Natural killer cell treated with Interleukin-12 subunit alpha and Interleukin-12 subunit beta and Interleukin-15 and Interleukin-18, amount 100 ng/mL, for 72 hours (primary cell): ENCODE results near the gene RUSF1. TPM values are rescaled to one million over a fixed set of nuclear protein-coding genes. Genes with fewer than 3 reads are reported as not detected.

Experiments
- ATAC-seq, 2 donors: fragments of 150-1000 bp; cut with Tn5 transposase in 1 of 2; sonication (Bioruptor Pico), chemical (Tn5 transposase) in 1 of 2; 2 replicates each; pipeline ENCODE4 v1.10.0; 2021
- DNase-seq: peaks from one replicate; pipeline ENCODE4 v3.0.0; 2022; ENCODE audit warnings: low spot score
- H3K27ac Mint-ChIP-seq, 2 donors: 1 replicate in 1 of 2; 2 replicates in 1 of 2; pipeline ENCODE4 v1.8.0; 2022; ENCODE audit warnings: mixed read lengths in 2 of 2, mild to moderate bottlenecking in 1 of 2, moderate library complexity in 1 of 2
- H3K27me3 Mint-ChIP-seq, 2 donors: 1 replicate in 1 of 2; 2 replicates in 1 of 2; pipeline ENCODE4 v1.8.0; 2022; ENCODE audit warnings: mixed read lengths in 2 of 2
- H3K36me3 Mint-ChIP-seq: one replicate; pipeline ENCODE4 v1.8.0; 2022; ENCODE audit warnings: mixed read lengths
- H3K4me1 Mint-ChIP-seq, 2 donors: 1 replicate in 1 of 2; 2 replicates in 1 of 2; pipeline ENCODE4 v1.8.0; 2022; ENCODE audit warnings: low read depth in 2 of 2, mixed read lengths in 2 of 2, mild to moderate bottlenecking in 1 of 2
- H3K4me3 Mint-ChIP-seq: one replicate; pipeline ENCODE4 v1.8.0; 2022; ENCODE audit warnings: mixed read lengths
- H3K9me3 Mint-ChIP-seq: 2 replicates; pipeline ENCODE4 v1.8.0; 2022; ENCODE audit warnings: mixed read lengths
- total RNA-seq, 2 donors: library from RNA; stranded (reverse); gene quantifications; one replicate each; pipeline ENCODE4 v1.2.3, GENCODE V29; 2022

Gene RUSF1
- total RNA-seq, 2 donors from 2014 or later, result 42.1 to 48.5 TPM

DNA sequence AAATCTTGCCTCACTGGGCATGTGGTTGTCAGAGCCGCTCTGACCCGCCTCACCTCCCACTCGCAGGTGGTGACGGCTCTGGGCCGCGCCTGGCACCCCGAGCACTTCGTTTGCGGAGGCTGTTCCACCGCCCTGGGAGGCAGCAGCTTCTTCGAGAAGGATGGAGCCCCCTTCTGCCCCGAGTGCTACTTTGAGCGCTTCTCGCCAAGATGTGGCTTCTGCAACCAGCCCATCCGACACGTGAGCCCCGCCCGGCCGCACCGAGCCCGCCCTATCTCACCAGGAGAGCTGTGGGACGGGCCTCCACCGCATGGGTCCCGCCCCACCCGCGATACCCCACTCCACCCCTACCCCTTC, 32.3 kb downstream of the RUSF1 start:
- Mint-ChIP-seq H3K9me3 (no peaks in the 10 kb centered on the region), H3K4me1 (peaks cover 24 to 28% of the 10 kb centered on the region in 2 donors), H3K27me3 (peaks cover 0 to 5% of the 10 kb centered on the region in 2 donors), H3K4me3 (peak overlapping the region; percentile 78), H3K36me3 (no peaks in the 10 kb centered on the region), H3K27ac (no peak overlapping the region)
- DNase-seq, result no peak
- no peak for ATAC-seq

DNA sequence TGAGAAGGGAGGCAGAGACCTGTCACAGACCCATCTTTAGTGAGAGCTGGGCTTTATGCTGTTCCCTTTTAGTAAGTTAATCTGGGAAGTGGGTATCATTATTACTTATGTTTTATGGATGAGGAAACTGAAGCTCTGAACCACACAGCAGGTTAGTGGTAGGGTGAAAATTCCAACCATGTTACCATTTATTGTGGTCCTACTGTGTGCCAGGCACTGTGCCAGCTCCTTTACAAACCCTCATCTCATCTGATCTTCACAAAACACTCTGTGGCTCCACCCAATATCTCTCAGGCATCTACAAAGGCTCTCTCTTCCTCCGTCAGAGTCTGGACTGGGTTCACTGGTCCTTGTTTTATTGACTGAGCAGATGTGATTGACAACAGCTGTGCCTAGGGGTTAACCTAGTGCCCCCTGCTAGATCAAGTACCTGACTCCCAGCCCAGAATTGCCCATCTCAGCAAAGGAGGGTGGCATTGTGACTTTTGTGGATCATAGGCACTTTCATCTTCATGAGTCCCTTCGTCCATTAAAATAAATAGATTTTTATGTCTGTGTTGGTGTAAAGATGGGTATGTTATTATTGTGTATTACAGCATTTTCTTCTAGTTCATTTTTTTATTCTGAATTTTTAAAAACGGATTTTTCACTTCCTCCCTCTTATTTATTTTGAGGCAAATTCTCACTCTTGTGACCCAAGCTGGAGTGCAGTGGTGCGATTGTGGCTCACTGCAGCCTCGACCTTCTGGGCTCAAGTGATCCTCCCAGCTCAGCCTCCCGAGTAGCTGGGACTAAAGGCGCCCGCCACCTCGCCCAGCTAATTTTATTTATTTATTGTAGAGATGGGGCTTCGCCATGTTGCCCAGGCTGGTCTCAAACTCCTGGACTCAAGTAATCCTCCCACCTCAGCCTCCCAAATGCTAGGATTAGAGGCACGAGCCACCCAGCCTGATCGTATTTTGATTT, 33.1 kb downstream of the RUSF1 start:
- no peak for ATAC-seq
- Mint-ChIP-seq H3K36me3 (no peaks in the 10 kb centered on the region), H3K9me3 (no peaks in the 10 kb centered on the region), H3K27me3 (peaks cover 0 to 5% of the 10 kb centered on the region in 2 donors), H3K27ac (no peak overlapping the region), H3K4me1 (peaks cover 24 to 28% of the 10 kb centered on the region in 2 donors), H3K4me3 (peak overlapping the region; percentile 25)
- DNase-seq, result no peak

DNA sequence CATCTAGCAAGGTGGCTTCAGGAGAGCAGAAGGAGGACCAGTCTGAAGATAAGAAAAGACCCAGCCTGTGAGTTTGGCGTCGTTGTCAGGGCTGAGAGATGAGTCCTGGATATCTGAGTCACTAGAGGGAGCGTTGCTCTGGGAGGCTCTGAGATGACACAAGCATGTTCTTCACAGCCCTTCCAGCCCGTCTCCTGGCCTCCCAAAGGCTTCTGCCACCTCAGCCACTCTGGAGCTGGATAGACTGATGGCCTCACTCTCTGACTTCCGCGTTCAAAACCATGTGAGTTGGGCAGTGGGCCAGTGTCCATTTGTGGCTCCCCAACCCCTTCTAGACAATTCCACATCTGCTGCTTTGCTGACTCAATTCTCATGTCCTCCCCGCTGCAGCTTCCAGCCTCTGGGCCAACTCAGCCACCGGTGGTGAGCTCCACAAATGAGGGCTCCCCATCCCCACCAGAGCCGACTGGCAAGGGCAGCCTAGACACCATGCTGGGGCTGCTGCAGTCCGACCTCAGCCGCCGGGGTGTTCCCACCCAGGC, 33.9 kb downstream of the RUSF1 start:
- Mint-ChIP-seq H3K27me3 (peaks cover 0 to 5% of the 10 kb centered on the region in 2 donors), H3K27ac (no peak overlapping the region), H3K4me1 (peaks cover 24 to 28% of the 10 kb centered on the region in 2 donors), H3K9me3 (no peaks in the 10 kb centered on the region), H3K4me3 (no peak overlapping the region), H3K36me3 (no peaks in the 10 kb centered on the region)
- ATAC-seq (no peak), DNase-seq (no peak)

DNA sequence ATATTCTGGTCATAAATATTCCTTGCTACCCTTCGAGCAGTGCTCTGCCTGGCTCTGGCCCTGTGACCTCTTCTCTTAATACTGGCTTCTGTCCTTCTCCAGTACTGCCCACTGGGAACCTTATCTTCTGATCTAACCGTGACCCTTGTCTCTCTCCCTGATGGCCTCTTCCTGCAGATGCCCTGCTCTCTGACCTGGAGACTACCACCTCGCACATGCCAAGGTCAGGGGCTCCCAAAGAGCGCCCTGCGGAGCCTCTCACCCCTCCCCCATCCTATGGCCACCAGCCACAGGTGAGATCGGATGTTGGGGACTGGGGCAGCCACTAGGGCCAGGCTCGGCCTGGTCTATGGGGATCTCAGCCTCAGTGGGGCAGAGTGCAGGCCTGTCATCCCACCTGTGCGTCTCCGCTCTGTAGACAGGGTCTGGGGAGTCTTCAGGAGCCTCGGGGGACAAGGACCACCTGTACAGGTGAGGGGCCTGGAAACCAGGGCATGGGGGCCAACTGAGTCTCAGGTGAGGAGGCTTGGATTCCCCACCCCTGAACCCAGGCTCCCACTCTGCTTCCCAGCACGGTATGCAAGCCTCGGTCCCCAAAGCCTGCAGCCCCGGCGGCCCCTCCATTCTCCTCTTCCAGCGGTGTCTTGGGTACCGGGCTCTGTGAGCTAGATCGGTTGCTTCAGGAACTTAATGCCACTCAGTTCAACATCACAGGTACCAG, 34.8 kb downstream of the RUSF1 start:
- DNase-seq, result no peak
- no peaks in the 10 kb centered on the region for H3K36me3 Mint-ChIP-seq
- peaks cover 0 to 5% of the 10 kb centered on the region in 2 donors for H3K27me3 Mint-ChIP-seq
- no peak for ATAC-seq
- no peak overlapping the region for H3K27ac Mint-ChIP-seq
- H3K9me3 Mint-ChIP-seq, result no peaks in the 10 kb centered on the region
- peak overlapping the region; percentile 39 for H3K4me3 Mint-ChIP-seq
- peaks cover 24 to 28% of the 10 kb centered on the region in 2 donors for H3K4me1 Mint-ChIP-seq

DNA sequence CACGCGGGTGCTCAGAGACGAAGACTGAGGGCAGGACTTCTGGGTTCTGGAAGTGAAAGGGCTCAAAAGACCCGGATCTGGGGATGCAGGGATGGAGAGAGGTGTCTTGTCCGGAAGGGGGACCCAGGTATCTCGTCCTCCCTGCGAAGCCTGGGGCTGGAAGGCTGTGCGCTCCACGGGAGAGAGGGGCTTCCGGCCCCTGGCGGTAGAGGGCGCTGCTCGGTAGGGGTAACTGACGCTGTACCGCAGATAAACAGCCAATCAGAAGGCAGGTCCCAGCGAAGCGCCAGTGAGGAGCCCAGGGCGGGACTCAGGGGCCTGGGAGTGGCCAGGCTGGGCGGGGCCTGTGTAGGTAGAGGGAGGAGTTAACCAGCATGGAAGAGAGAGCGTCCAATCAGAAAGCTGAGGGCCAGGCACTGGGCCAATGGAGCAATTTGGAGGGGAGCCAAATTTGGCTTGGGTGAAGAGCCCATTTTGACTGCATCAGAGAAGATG, 35.4 kb downstream of the RUSF1 start:
- ATAC-seq (peak in 1 of 2 donors; percentile 48), DNase-seq (no peak)
- Mint-ChIP-seq H3K36me3 (no peaks in the 10 kb centered on the region), H3K4me1 (peaks cover 20 to 23% of the 10 kb centered on the region in 2 donors), H3K9me3 (no peaks in the 10 kb centered on the region), H3K27ac (peak overlapping the region in 1 of 2 donors; percentile 58), H3K4me3 (peak overlapping the region; percentile 63), H3K27me3 (peaks cover 0 to 5% of the 10 kb centered on the region in 2 donors)

DNA sequence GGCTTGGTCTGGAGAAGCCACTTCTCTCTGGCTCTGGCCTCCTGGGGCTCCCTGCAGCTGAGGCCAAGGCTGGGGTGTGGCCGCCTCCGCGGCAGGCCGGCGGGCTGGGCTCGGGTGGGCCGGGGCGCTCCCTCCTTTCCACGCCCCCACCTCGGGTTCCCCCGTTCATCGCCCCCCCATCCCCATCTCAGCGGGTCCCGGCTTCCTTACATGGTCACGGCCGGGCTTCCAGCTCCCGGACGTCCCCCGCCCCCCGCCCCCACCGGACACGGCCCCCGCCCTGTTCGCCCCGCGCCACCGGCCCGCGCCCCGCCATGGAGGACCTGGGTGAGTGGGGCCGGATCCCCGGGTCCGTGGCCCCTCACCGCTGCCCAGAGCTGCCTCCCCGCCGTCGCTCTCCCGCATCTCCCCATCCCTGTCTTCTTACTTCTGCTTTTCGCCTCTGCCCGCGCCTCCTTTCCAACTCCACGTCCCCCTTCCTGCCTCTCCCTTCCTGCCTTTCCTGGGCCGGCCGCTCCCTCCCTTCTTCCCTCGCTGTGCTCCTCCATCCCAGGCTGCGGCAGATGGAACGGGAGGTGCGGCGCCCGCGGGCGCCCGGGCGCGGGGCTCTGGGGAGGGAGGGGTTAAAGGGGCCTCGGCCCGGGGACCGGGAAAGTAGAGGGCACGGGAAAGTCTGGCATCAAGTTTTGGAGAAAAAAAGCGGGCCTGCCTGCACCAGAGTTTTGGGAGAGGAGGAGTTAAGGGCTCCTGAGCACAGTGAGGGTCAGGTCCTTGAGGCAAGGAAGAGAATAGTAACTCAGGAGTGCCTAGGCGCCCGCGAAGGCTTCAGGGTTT, 36.1 kb downstream of the RUSF1 start, which contains the start of gene TGFB1I1:
TGFB1I1 (plus strand) TSS at position 278 of the 834 bp plus-strand sequence; CDS start at position 315, 37 bp downstream.
- no peaks in the 10 kb centered on the region for H3K9me3 Mint-ChIP-seq
- H3K27ac Mint-ChIP-seq, result peak within 1 kb of the TSS in 1 of 2 donors; percentile 58
- peaks cover 0 to 5% of the 10 kb centered on the region in 2 donors for H3K27me3 Mint-ChIP-seq
- H3K4me3 Mint-ChIP-seq, result peak within 1 kb of the TSS; percentile 63
- ATAC-seq (no peak), DNase-seq (no peak)
- peaks cover 22 to 23% of the 10 kb centered on the region in 2 donors for H3K4me1 Mint-ChIP-seq
- no peaks in the 10 kb centered on the region for H3K36me3 Mint-ChIP-seq

DNA sequence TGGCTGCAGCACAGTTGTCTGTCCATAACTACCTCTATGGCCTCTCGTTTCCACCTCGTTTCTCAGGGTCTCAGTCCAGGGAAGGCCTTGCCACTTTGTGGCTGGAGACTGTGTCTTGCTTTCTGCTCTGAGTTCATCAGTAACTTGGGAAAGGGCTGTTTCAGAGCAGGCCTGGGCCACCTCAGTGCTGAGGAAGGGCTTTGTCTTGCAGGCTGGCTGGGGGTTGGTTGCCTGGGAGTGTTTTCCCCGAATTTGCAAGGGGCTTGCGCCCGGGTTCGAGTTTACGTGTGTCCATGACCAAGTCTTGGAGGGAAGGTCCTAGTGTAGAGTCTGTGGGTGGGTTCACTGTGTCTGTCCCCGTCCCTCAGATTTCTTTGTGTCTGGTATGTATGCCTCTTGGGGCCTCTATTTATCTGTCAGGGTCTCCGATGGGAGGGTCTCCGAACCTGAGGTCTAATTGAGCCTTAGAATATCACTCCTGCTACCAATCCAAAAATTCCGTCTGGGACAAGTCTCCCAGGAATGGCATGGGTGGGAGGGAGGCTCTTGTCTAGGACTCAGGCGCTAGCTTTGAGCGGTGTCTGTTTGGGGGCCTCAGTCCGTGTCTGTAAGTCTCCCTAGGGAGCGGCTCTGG, 36.8 kb downstream of the RUSF1 start:
- peaks cover 22 to 25% of the 10 kb centered on the region in 2 donors for H3K4me1 Mint-ChIP-seq
- H3K27ac Mint-ChIP-seq, result no peak overlapping the region
- DNase-seq, result no peak
- no peak for ATAC-seq
- no peak overlapping the region for H3K4me3 Mint-ChIP-seq
- H3K9me3 Mint-ChIP-seq, result no peaks in the 10 kb centered on the region
- peaks cover 0 to 5% of the 10 kb centered on the region in 2 donors for H3K27me3 Mint-ChIP-seq
- H3K36me3 Mint-ChIP-seq, result no peaks in the 10 kb centered on the region

DNA sequence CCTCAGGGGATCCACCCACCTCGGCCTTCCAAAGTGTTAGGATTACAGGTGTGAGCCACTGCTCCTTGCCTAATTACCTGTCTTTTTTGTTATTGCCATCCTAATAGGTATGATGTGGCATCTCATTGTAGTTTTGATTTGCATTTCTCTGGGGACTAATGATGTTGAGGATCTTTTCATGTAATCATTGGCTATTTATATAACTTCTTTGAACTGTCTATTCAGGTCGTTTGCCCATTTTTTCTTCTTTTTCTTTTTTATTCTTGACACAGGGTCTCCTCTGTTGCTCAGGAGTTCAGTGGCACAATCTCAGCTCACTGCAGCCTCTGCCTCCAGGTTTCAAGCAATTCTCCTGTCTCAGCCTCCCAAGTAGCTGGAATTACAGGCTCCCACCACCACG, 37.6 kb downstream of the RUSF1 start:
- Mint-ChIP-seq H3K4me3 (no peak overlapping the region), H3K36me3 (no peaks in the 10 kb centered on the region), H3K9me3 (no peaks in the 10 kb centered on the region), H3K27ac (no peak overlapping the region), H3K27me3 (peaks cover 0 to 5% of the 10 kb centered on the region in 2 donors), H3K4me1 (peaks cover 18 to 20% of the 10 kb centered on the region in 2 donors)
- DNase-seq (peak; percentile 18), ATAC-seq (no peak)

DNA sequence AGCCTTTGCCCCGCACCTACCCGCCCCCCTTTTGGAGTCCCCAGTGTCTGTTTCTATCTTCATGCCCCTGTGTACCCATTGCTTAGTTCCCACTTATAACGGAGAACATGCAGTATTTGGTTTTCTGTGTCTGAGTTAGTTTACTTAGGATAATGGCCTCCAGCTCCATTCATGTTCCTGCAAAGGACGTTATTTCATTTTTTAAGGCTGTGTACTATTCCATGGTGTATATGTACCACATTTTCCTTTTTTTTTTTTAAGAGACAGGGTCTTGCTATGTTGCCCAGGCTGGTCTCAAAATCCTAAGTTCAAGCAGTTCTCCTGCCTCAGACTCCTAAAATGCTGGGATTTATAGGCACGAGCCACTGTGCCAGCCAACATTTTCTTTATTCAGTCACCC, 40.3 kb downstream of the RUSF1 start:
- no peak overlapping the region for H3K4me3 Mint-ChIP-seq
- peaks cover 16 to 18% of the 10 kb centered on the region in 2 donors for H3K4me1 Mint-ChIP-seq
- DNase-seq, result no peak
- no peaks in the 10 kb centered on the region for H3K36me3 Mint-ChIP-seq
- ATAC-seq, result no peak
- no peak overlapping the region for H3K27ac Mint-ChIP-seq
- no peaks in the 10 kb centered on the region for H3K9me3 Mint-ChIP-seq
- peaks cover 0 to 5% of the 10 kb centered on the region in 2 donors for H3K27me3 Mint-ChIP-seq

DNA sequence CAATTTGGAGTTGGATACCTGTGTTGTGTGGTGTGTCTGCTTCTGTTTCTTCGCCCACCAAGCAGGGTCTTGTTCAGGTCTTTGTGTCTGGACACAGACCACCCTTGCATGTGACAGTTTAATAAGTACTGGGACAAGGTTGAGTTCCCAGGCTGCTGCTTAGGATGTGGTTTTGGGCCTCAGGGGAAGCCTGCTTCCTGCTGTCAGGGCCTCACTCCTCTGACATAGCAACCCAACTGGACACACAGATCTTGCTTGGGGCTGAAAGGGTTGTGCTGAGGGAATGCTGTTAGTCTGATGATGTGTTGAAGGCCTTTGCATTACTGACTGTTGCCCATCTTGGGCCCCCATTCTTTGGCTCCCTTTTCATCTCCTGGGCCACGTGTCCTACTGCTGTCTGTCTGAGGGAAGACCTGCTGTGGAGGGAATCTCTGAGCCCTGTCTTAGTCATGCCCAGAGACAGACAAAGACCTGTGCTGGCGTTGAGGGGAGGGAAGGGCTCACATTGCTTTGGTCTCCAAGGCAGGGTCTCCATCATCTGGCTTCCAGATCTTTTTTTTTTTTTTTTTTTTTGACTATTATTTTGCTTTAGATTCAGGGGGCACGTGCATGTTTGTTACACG, 40.9 kb downstream of the RUSF1 start:
- Mint-ChIP-seq H3K27ac (no peak overlapping the region), H3K4me3 (no peak overlapping the region), H3K27me3 (peaks cover 0 to under 1% of the 10 kb centered on the region in 2 donors), H3K4me1 (peaks cover 10 to 13% of the 10 kb centered on the region in 2 donors), H3K36me3 (no peaks in the 10 kb centered on the region), H3K9me3 (no peaks in the 10 kb centered on the region)
- peak in 1 of 2 donors; percentile 50 for ATAC-seq
- DNase-seq, result peak; percentile 55

DNA sequence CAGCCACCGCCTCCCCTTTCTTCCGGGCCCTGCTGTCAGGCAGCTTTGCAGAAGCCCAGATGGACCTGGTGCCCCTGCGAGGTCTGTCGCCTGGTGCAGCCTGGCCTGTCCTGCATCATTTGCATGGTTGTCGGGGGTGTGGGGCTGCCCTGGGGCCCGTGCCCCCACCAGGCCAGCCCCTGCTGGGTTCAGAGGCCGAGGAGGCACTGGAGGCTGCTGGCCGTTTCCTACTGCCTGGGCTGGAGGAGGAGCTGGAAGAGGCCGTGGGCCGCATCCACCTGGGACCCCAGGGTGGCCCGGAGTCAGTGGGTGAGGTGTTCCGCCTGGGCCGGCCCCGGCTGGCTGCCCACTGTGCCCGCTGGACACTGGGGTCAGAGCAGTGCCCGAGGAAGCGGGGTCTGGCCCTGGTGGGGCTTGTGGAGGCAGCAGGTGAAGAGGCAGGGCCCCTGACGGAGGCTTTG, 41.8 kb downstream of the RUSF1 start:
- peaks cover 9 to 13% of the 10 kb centered on the region in 2 donors for H3K4me1 Mint-ChIP-seq
- no peak overlapping the region for H3K4me3 Mint-ChIP-seq
- DNase-seq, result peak; percentile 59
- H3K27ac Mint-ChIP-seq, result no peak overlapping the region
- peak in 1 of 2 donors; percentile 8 for ATAC-seq
- no peaks in the 10 kb centered on the region for H3K9me3 Mint-ChIP-seq
- no peaks in the 10 kb centered on the region for H3K36me3 Mint-ChIP-seq
- no peaks in the 10 kb centered on the region for H3K27me3 Mint-ChIP-seq

DNA sequence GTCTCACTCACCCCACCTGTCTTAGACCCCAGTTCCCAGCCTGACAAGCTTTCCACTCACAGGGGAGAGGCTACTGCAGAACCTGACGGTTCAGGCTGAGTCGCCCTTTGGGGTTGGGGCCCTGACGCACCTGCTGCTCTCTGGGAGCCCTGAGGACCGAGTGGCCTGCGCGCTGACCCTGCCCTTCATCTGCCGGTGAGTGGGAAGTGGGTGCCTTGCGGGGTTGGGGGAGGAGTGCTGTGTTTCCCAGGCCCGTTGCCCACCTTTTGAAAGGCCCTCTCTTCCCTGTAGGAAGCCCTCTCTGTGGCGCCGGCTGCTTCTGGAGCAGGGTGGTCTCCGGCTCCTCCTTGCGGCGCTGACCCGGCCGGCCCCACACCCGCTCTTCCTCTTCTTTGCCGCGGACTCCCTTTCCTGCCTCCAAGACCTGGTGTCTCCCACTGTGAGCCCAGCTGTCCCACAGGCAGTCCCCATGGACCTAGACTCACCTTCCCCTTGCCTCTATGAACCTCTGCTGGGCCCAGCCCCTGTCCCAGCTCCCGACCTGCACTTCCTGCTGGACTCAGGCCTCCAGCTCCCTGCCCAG, 42.3 kb downstream of the RUSF1 start:
- H3K27ac Mint-ChIP-seq, result no peak overlapping the region
- H3K4me3 Mint-ChIP-seq, result no peak overlapping the region
- H3K4me1 Mint-ChIP-seq, result peaks cover 15% of the 10 kb centered on the region in 2 donors
- H3K9me3 Mint-ChIP-seq, result no peaks in the 10 kb centered on the region
- no peaks in the 10 kb centered on the region for H3K36me3 Mint-ChIP-seq
- ATAC-seq (no peak), DNase-seq (peak; percentile 49)
- H3K27me3 Mint-ChIP-seq, result no peaks in the 10 kb centered on the region
